ES-I3 (cell line): ENCODE results near the gene SLC25A12.

Experiments used
- H3K36me3 ChIP-seq: 2 replicates; pipeline ENCODE4 v1.6.1; 2013; ENCODE audit warnings: mild to moderate bottlenecking, low read length, control low read depth, moderate library complexity; ENCODE audit not compliant: insufficient read depth
- H3K4me1 ChIP-seq: 2 replicates; pipeline ENCODE4 v1.6.1; 2013; ENCODE audit warnings: mild to moderate bottlenecking, control low read depth, low read length; ENCODE audit not compliant: insufficient read depth
- H3K9ac ChIP-seq: 2 replicates; pipeline ENCODE4 v1.6.1; 2013; ENCODE audit warnings: low read depth, mild to moderate bottlenecking, low read length, moderate library complexity
- H3K9me3 ChIP-seq: 2 replicates; pipeline ENCODE4 v1.6.1; 2013; ENCODE audit warnings: mild to moderate bottlenecking, low read length, moderate library complexity; ENCODE audit not compliant: control insufficient read depth, insufficient read depth

The SLC25A12 gene

GRCh38 chr2:171893824-171894611 lies at the start of gene SLC25A12:
Gene SLC25A12, minus strand, starts transcription at chr2:171894244. Its CDS starts 30 bp downstream, at chr2:171894214.
- Histone ChIP-seq H3K9ac (peak within 1 kb of the TSS; percentile 95), H3K36me3 (no peaks in the 10 kb centered on the region), H3K4me1 (peaks cover 4% of the 10 kb centered on the region; the same call in 1 of the 2 replicates), H3K9me3 (0 out of 2 replicates have a peak, but pooled peaks cover 3% of the 10 kb centered on the region)

GRCh38 chr2:171941316-171941699 lies 47.3 kb upstream of the SLC25A12 start:
- H3K36me3 ChIP-seq, result peaks cover 3% of the 10 kb centered on the region; the same call in 1 of the 2 replicates
- H3K9me3 ChIP-seq, result 0 out of 2 replicates have a peak, but pooled peaks cover 4% of the 10 kb centered on the region
- H3K4me1 ChIP-seq, result no peaks in the 10 kb centered on the region
- H3K9ac ChIP-seq, result no peak overlapping the region

GRCh38 chr2:171939743-171940071 lies 45.7 kb upstream of the SLC25A12 start:
- Histone ChIP-seq H3K36me3 (peaks cover 3% of the 10 kb centered on the region; the same call in 1 of the 2 replicates), H3K9me3 (0 out of 2 replicates have a peak, but pooled peaks cover 4% of the 10 kb centered on the region)

GRCh38 chr2:171939058-171939742 lies 45.2 kb upstream of the SLC25A12 start:
- Histone ChIP-seq H3K36me3 (peaks cover 3% of the 10 kb centered on the region; the same call in 1 of the 2 replicates), H3K9me3 (0 out of 2 replicates have a peak, but pooled peaks cover 4% of the 10 kb centered on the region), H3K9ac (no peak overlapping the region), H3K4me1 (no peaks in the 10 kb centered on the region)

More at GRCh38 chr2:171939743-171940071, 45.7 kb upstream of the SLC25A12 start:
- H3K9ac ChIP-seq, result no peak overlapping the region
- H3K4me1 ChIP-seq, result no peaks in the 10 kb centered on the region

GRCh38 chr2:171930385-171930784 lies 36.3 kb upstream of the SLC25A12 start:
- Histone ChIP-seq H3K9ac (no peak overlapping the region), H3K4me1 (no peaks in the 10 kb centered on the region), H3K36me3 (no peaks in the 10 kb centered on the region; the same call in 1 of the 2 replicates), H3K9me3 (no peaks in the 10 kb centered on the region)

GRCh38 chr2:171924170-171924942 lies 30.3 kb upstream of the SLC25A12 start:
- no peaks in the 10 kb centered on the region for H3K9me3 ChIP-seq
- H3K36me3 ChIP-seq, result no peaks in the 10 kb centered on the region; the same call in 1 of the 2 replicates
- peaks cover 5% of the 10 kb centered on the region for H3K4me1 ChIP-seq
- no peak overlapping the region for H3K9ac ChIP-seq

- no peaks in the 10 kb centered on the region for H3K36me3 ChIP-seq
- H3K9ac ChIP-seq, result peak overlapping the region; percentile 72
- H3K9me3 ChIP-seq, result no peaks in the 10 kb centered on the region
- peaks cover 5% of the 10 kb centered on the region for H3K4me1 ChIP-seq
These were observed 29.2 kb upstream of the SLC25A12 start for GRCh38 chr2:171923206-171923605.

GRCh38 chr2:171922230-171923022 lies 28.4 kb upstream of the SLC25A12 start, which contains the start of gene HAT1:
Gene HAT1, plus strand, starts transcription at chr2:171922461. Its CDS starts 40 bp downstream, at chr2:171922501.
- H3K36me3 ChIP-seq, result no peaks in the 10 kb centered on the region
- no peaks in the 10 kb centered on the region for H3K9me3 ChIP-seq
- H3K4me1 ChIP-seq, result peaks cover 5% of the 10 kb centered on the region
- peak within 1 kb of the TSS; percentile 72 for H3K9ac ChIP-seq

GRCh38 chr2:171921970-171922229 lies 27.9 kb upstream of the SLC25A12 start:
- Histone ChIP-seq H3K4me1 (peaks cover 5% of the 10 kb centered on the region), H3K9ac (peak overlapping the region; percentile 54), H3K9me3 (no peaks in the 10 kb centered on the region), H3K36me3 (no peaks in the 10 kb centered on the region)

GRCh38 chr2:171919453-171919852 lies 25.4 kb upstream of the SLC25A12 start:
- H3K36me3 ChIP-seq, result no peaks in the 10 kb centered on the region
- H3K9ac ChIP-seq, result no peak overlapping the region
- peaks cover 5% of the 10 kb centered on the region for H3K4me1 ChIP-seq
- no peaks in the 10 kb centered on the region for H3K9me3 ChIP-seq

GRCh38 chr2:171913517-171913916 lies 19.5 kb upstream of the SLC25A12 start:
- no peaks in the 10 kb centered on the region for H3K9me3 ChIP-seq
- H3K36me3 ChIP-seq, result no peaks in the 10 kb centered on the region
- H3K4me1 ChIP-seq, result no peaks in the 10 kb centered on the region
- no peak overlapping the region for H3K9ac ChIP-seq

- Histone ChIP-seq H3K9ac (no peak overlapping the region), H3K4me1 (no peaks in the 10 kb centered on the region), H3K36me3 (no peaks in the 10 kb centered on the region), H3K9me3 (no peaks in the 10 kb centered on the region)
These were observed 16.4 kb upstream of the SLC25A12 start for GRCh38 chr2:171910494-171910893.

GRCh38 chr2:171909266-171909665 lies 15.2 kb upstream of the SLC25A12 start:
- Histone ChIP-seq H3K4me1 (no peaks in the 10 kb centered on the region), H3K9me3 (no peaks in the 10 kb centered on the region), H3K36me3 (no peaks in the 10 kb centered on the region), H3K9ac (no peak overlapping the region)

- Histone ChIP-seq H3K9me3 (no peaks in the 10 kb centered on the region), H3K9ac (no peak overlapping the region), H3K4me1 (no peaks in the 10 kb centered on the region), H3K36me3 (no peaks in the 10 kb centered on the region)
These were observed 14.2 kb upstream of the SLC25A12 start for GRCh38 chr2:171908235-171908634.
